DOHH2 (cell line): ENCODE data around the gene RGS16.
A peak's percentile ranks its signal among the peaks of the same experiment; 100 is the strongest.

ENCODE experiments used
- H3F3A ChIP-seq: fragments of 200-600 bp; sonication (generic), shearing (Covaris generic); 2 replicates; pipeline ENCODE4 v1.6.0; 2016; ENCODE audit warnings: antibody characterized with exemption, mild to moderate bottlenecking; ENCODE audit not compliant: control insufficient read depth, insufficient read depth
- H3K27ac ChIP-seq: fragments of 200-600 bp; sonication (generic); 2 replicates; pipeline ENCODE4 v1.5.1; 2014; ENCODE audit warnings: low read depth, mild to moderate bottlenecking, low read length, moderate library complexity
- H3K27me3 ChIP-seq: fragments of 200-600 bp; sonication (generic); 2 replicates; pipeline ENCODE4 v1.6.1; 2014; ENCODE audit warnings: mild to moderate bottlenecking, low read length, mixed read lengths; ENCODE audit not compliant: control insufficient read depth
- H3K36me3 ChIP-seq: fragments of 200-600 bp; sonication (generic); 2 replicates; pipeline ENCODE4 v1.6.1; 2014; ENCODE audit warnings: mild to moderate bottlenecking, low read length, moderate library complexity, mixed read lengths; ENCODE audit not compliant: control insufficient read depth
- H3K4me1 ChIP-seq: fragments of 200-600 bp; sonication (generic); 2 replicates; pipeline ENCODE4 v1.6.1; 2014; ENCODE audit warnings: mild to moderate bottlenecking, low read length, mixed read lengths; ENCODE audit not compliant: control insufficient read depth
- H3K4me2 ChIP-seq: fragments of 200-600 bp; sonication (generic); 2 replicates; pipeline ENCODE4 v1.6.0; 2014; ENCODE audit warnings: mild to moderate bottlenecking, low read length, moderate library complexity
- H3K4me3 ChIP-seq: fragments of 200-600 bp; sonication (generic); 2 replicates; pipeline ENCODE4 v1.5.1; 2014; ENCODE audit warnings: mild to moderate bottlenecking, low read length, mixed read lengths
- H3K79me2 ChIP-seq: fragments of 200-600 bp; sonication (generic); 2 replicates; pipeline ENCODE4 v1.6.1; 2014; ENCODE audit warnings: mild to moderate bottlenecking, low read length, mixed read lengths; ENCODE audit not compliant: control insufficient read depth
- H3K9me2 ChIP-seq: fragments of 200-600 bp; sonication (generic); replicated peaks from 2 replicates; pipeline ENCODE4 v1.6.1; 2014; ENCODE audit warnings: mild to moderate bottlenecking, low read length, mixed read lengths; ENCODE audit not compliant: control insufficient read depth
- H3K9me3 ChIP-seq: fragments of 200-600 bp; sonication (generic); 2 replicates; pipeline ENCODE4 v1.6.1; 2014; ENCODE audit warnings: antibody characterized with exemption, low read length, mixed read lengths; ENCODE audit not compliant: control insufficient read depth, insufficient read depth
- H4K20me1 ChIP-seq: fragments of 200-600 bp; sonication (generic); 2 replicates; pipeline ENCODE4 v1.6.0; 2014; ENCODE audit warnings: low read depth, mild to moderate bottlenecking, antibody characterized with exemption, low read length, moderate library complexity; ENCODE audit not compliant: control insufficient read depth, insufficient read depth
- CTCF ChIP-seq: fragments of 200-600 bp; sonication (generic); IDR thresholded peaks from one replicate; pipeline ENCODE4 v1.5.1; 2014; ENCODE audit warnings: antibody characterized with exemption, mild to moderate bottlenecking, low read depth, low read length; ENCODE audit not compliant: poor library complexity, severe bottlenecking
- EZH2phosphoT487 ChIP-seq: fragments of 200-600 bp; sonication (generic); IDR thresholded peaks from 2 replicates; pipeline ENCODE4 v1.6.1; 2017; ENCODE audit warnings: borderline replicate concordance, mild to moderate bottlenecking, antibody characterized with exemption, low read length, moderate library complexity, mixed read lengths

The RGS16 gene

DNA sequence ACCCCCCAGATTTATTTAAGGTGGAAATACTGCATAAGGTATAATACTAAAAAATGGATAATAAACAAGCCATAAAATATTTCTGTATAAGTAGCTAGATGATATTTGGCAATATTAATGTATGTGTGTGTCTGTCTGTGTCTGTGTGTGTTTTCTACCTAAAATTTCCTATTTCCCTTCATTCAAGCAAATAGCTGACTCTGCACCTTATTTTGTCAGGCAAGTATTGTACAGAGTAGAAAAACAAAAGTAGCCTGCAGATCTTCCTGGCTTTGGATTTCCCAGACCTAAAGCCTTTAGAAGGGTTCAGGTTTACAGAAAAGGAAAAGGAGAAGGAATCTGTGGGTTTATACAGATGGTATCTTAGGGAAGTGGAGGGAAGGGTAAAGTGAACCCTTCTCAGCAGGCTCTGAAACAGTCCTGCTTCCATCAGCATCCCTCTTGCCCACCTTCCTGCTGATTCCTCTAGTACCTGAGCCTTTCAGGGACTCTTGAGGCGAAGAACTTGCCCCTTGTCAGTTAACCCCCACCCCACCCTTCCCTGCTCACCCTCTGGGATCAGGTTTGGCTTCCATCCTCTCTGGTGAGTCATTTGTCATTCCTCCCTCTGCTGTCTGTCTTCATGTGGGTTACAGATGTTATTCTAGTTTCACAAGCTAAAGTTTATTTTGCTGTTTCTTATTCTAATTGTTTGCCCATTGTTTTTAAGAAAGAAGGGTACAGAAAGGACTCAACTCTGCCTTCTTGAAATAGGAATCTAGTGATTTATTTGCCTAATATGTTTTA lies 21.7 kb upstream of the RGS16 start:
- Histone ChIP-seq H3K27ac (no peak overlapping the region), H3K36me3 (no peaks in the 10 kb centered on the region), H4K20me1 (no peaks in the 10 kb centered on the region), H3K9me2 (no peaks in the 10 kb centered on the region), H3K4me1 (peaks cover 88% of the 10 kb centered on the region), H3K27me3 (no peaks in the 10 kb centered on the region), H3K79me2 (no peaks in the 10 kb centered on the region), H3K4me3 (no peak overlapping the region), H3F3A (no peaks in the 10 kb centered on the region; the same call in 1 of the 2 replicates), H3K9me3 (no peaks in the 10 kb centered on the region; the same call in 1 of the 2 replicates), H3K4me2 (no peak overlapping the region)
- TF ChIP-seq EZH2phosphoT487 (no peak), CTCF (no peak)

- no peaks in the 10 kb centered on the region for H4K20me1 ChIP-seq
- peaks cover 84% of the 10 kb centered on the region for H3K4me1 ChIP-seq
- no peaks in the 10 kb centered on the region for H3K9me2 ChIP-seq
- H3K4me3 ChIP-seq, result no peak overlapping the region
- no peaks in the 10 kb centered on the region; the same call in 1 of the 2 replicates for H3F3A ChIP-seq
- no peaks in the 10 kb centered on the region for H3K27me3 ChIP-seq
- H3K27ac ChIP-seq, result no peak overlapping the region
- H3K9me3 ChIP-seq, result no peaks in the 10 kb centered on the region; the same call in 1 of the 2 replicates
- no peaks in the 10 kb centered on the region for H3K36me3 ChIP-seq
- H3K4me2 ChIP-seq, result no peak overlapping the region
- H3K79me2 ChIP-seq, result no peaks in the 10 kb centered on the region
- TF ChIP-seq CTCF (no peak), EZH2phosphoT487 (no peak)
Measured at GRCh38 chr1:182625024-182625423, 20.8 kb upstream of the RGS16 start.

- Histone ChIP-seq H3K79me2 (no peaks in the 10 kb centered on the region), H3K4me3 (no peak overlapping the region), H3K27ac (peak overlapping the region; percentile 24; the same call in 1 of the 2 replicates), H3K4me2 (peak overlapping the region; percentile 83), H3K36me3 (no peaks in the 10 kb centered on the region), H4K20me1 (no peaks in the 10 kb centered on the region), H3K27me3 (no peaks in the 10 kb centered on the region), H3K9me3 (no peaks in the 10 kb centered on the region; the same call in 1 of the 2 replicates), H3F3A (peaks cover under 1% of the 10 kb centered on the region), H3K4me1 (peaks cover 81% of the 10 kb centered on the region), H3K9me2 (no peaks in the 10 kb centered on the region)
- TF ChIP-seq CTCF (no peak), EZH2phosphoT487 (no peak)
Measured at GRCh38 chr1:182624577-182624976, 20.4 kb upstream of the RGS16 start.
